Measurements from ENCODE around the gene OMP.
"Not testable (repeated sequence)": the region's sequence is repeated elsewhere in the genome, so short reads cannot be mapped to it uniquely, and the experiment has no call there.

OMP gene

GRCh38 chr11:77095551-77096490 lies 6.8 kb upstream of the OMP start:
- Histone ChIP-seq H3K9me2 (replicated peaks; ENCODE audit: insufficient read depth, low read length) (no peaks in the 10 kb centered on the region), H4K20me1 (ENCODE audit: insufficient read depth, low read length) (no peaks in the 10 kb centered on the region), H3K9me3 (replicated peaks; ENCODE audit: insufficient read depth, low read length) (no peaks in the 10 kb centered on the region), H3K27me3 (replicated peaks; ENCODE audit: insufficient read depth, low read length) (0 out of 2 replicates have a peak, but pooled peaks cover 4% of the 10 kb centered on the region), H3K79me2 (ENCODE audit: low read length) (no peaks in the 10 kb centered on the region), H3K4me3 (ENCODE audit: low read length) (no peak overlapping the region), H3K4me2 (ENCODE audit: low read depth, low read length) (no peak overlapping the region), H3F3A (ENCODE audit: insufficient read depth, low read length) (no peaks in the 10 kb centered on the region), H3K9ac (ENCODE audit: low read length) (no peak overlapping the region), H2AFZ (ENCODE audit: low read length) (no peak overlapping the region), H3K4me1 (ENCODE audit: low read length) (peaks cover 2% of the 10 kb centered on the region; the same call in 1 of the 2 replicates), H3K36me3 (replicated peaks; ENCODE audit: insufficient read depth, low read length) (no peaks in the 10 kb centered on the region), H3K27ac (ENCODE audit: low read length) (no peak overlapping the region)
- no peak for TF ChIP-seq EZH2 (optimal IDR thresholded peaks at IDR 0.05; ENCODE audit: low read depth, low read length)
- TF ChIP-seq CTCF (IDR thresholded peaks at IDR 0.05; ENCODE audit: low read length): no peak
- no peak for TF ChIP-seq EZH2phosphoT487 (IDR thresholded peaks at IDR 0.05; ENCODE audit: low read length)
- no peak for DNase-seq

GRCh38 chr11:77096591-77097019 lies 6.0 kb upstream of the OMP start:
- no peak for DNase-seq
- TF ChIP-seq CTCF (IDR thresholded peaks at IDR 0.05; ENCODE audit: low read length): no peak
- no peak for TF ChIP-seq EZH2 (optimal IDR thresholded peaks at IDR 0.05; ENCODE audit: low read depth, low read length)
- no peak for TF ChIP-seq EZH2phosphoT487 (IDR thresholded peaks at IDR 0.05; ENCODE audit: low read length)
- Histone ChIP-seq H3K9me3 (replicated peaks; ENCODE audit: insufficient read depth, low read length) (no peaks in the 10 kb centered on the region), H4K20me1 (ENCODE audit: insufficient read depth, low read length) (no peaks in the 10 kb centered on the region), H2AFZ (ENCODE audit: low read length) (no peak overlapping the region), H3K4me3 (ENCODE audit: low read length) (no peak overlapping the region), H3K4me1 (ENCODE audit: low read length) (no peaks in the 10 kb centered on the region), H3K9me2 (replicated peaks; ENCODE audit: insufficient read depth, low read length) (no peaks in the 10 kb centered on the region), H3K27me3 (replicated peaks; ENCODE audit: insufficient read depth, low read length) (0 out of 2 replicates have a peak, but pooled peaks cover 4% of the 10 kb centered on the region), H3K79me2 (ENCODE audit: low read length) (no peaks in the 10 kb centered on the region), H3K36me3 (replicated peaks; ENCODE audit: insufficient read depth, low read length) (no peaks in the 10 kb centered on the region), H3K27ac (ENCODE audit: low read length) (no peak overlapping the region), H3K4me2 (ENCODE audit: low read depth, low read length) (no peak overlapping the region), H3K9ac (ENCODE audit: low read length) (no peak overlapping the region), H3F3A (ENCODE audit: insufficient read depth, low read length) (no peaks in the 10 kb centered on the region)

GRCh38 chr11:77097180-77097579 lies 5.5 kb upstream of the OMP start:
- not testable (repeated sequence) for H3K27ac ChIP-seq (ENCODE audit: low read length); H3K79me2 ChIP-seq (ENCODE audit: low read length); H3K36me3 ChIP-seq (replicated peaks; ENCODE audit: insufficient read depth, low read length); H3K4me3 ChIP-seq (ENCODE audit: low read length); H3K9ac ChIP-seq (ENCODE audit: low read length); H3K9me3 ChIP-seq (replicated peaks; ENCODE audit: insufficient read depth, low read length); H3K4me1 ChIP-seq (ENCODE audit: low read length); H4K20me1 ChIP-seq (ENCODE audit: insufficient read depth, low read length); H3K27me3 ChIP-seq (replicated peaks; ENCODE audit: insufficient read depth, low read length); DNase-seq; H3F3A ChIP-seq (ENCODE audit: insufficient read depth, low read length); H3K4me2 ChIP-seq (ENCODE audit: low read depth, low read length); H2AFZ ChIP-seq (ENCODE audit: low read length); H3K9me2 ChIP-seq (replicated peaks; ENCODE audit: insufficient read depth, low read length)

Data from MM.1S (cell line).